ENCODE data around the gene PGC. TPM values are rescaled to one million over a fixed set of nuclear protein-coding genes. Genes with fewer than 3 reads are reported as not detected.

PGC gene
- polyA plus RNA-seq, 4 donors = 0.03 to 51.3 (median 13.0) TPM

DNA sequence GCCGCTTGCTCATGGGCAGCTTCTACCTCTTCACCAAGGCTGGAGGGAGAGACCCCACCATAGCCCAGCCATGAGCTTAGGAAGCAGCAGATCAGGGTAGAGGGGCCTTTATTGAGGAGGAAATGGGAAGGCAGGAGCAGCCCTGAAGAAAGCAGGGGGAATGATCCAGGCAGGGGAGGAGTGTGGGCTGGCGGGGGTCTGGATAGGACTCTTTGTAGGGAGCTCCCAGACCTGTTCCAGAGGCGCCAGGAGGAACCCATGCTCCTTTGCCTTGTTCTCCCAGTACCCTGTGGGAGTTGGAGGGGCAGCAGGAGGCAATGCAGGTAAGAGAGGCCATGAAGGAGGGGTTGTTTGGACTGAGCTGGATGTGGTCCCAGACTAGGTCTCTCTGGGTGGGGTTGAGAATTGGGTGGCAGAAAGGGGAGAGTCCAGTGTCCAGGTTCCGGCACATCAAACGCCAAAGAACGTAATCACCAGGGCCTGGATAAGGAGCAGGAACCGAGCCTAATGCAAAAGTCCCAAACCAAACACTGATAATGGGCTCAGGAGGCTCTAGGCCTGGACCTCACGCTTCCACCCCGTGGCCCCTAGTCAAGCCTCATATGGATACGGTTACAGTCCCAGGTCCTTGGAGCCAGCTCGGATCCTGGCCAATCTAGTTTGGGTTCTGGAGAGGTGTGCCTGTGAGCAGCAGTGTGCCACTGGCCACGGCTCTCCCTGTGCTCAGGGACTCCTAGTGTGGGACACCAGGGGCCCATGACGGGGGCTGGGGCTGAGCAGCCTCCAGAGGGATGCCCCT lies 12.1 kb upstream of the PGC start:
- no peak for FAIRE-seq
- Histone ChIP-seq H3K27ac (ENCODE audit: low read depth in 1 of 3, low read length in 2 of 3) (no peak overlapping the region), H3K36me3 (ENCODE audit: control insufficient read depth in 3 of 3, insufficient read depth in 2 of 3, low read depth in 1 of 3, low read length in 3 of 3) (no peaks in the 10 kb centered on the region), H3K9me3 (ENCODE audit: control insufficient read depth in 2 of 2, insufficient read depth in 1 of 2, low read depth in 1 of 2, low read length in 1 of 2) (no peaks in the 10 kb centered on the region), H3K27me3 (ENCODE audit: control insufficient read depth in 3 of 3, insufficient read depth in 3 of 3, low read length in 3 of 3) (no peaks in the 10 kb centered on the region), H3K4me3 (ENCODE audit: low read depth in 1 of 3, low read length in 3 of 3) (no peak overlapping the region), H3K4me1 (ENCODE audit: control insufficient read depth in 3 of 3, insufficient read depth in 2 of 3, low read depth in 1 of 3, low read length in 2 of 3) (no peaks in the 10 kb centered on the region)
- no peak for DNase-seq
- 64 to 87% (median 75%) methylated on average over 13 of the region's 13 CpGs for WGBS, 3 donors

DNA sequence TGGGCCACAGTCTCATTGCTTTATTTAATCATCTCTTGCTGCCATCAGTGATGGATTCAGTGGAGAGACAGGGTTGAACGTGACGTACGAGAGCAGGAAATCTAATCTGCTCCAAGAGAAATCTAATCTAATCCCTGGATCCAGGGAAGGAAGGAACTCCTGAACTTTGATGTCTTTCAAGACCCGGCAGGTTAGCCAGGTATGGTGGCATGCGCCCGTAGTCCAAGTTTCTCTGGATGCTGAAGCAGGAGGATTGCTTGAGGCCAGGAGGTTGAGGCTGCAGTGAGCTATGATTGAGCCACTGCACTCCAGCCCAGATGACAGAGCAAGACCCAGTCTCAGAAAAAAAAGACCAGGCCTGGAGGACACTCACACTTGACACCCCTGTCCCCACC lies 11.4 kb upstream of the PGC start:
- Histone ChIP-seq H3K36me3 (ENCODE audit: control insufficient read depth in 3 of 3, insufficient read depth in 2 of 3, low read depth in 1 of 3, low read length in 3 of 3) (no peaks in the 10 kb centered on the region), H3K4me3 (ENCODE audit: low read depth in 1 of 3, low read length in 3 of 3) (no peak overlapping the region), H3K9me3 (ENCODE audit: control insufficient read depth in 2 of 2, insufficient read depth in 1 of 2, low read depth in 1 of 2, low read length in 1 of 2) (no peaks in the 10 kb centered on the region), H3K27ac (ENCODE audit: low read depth in 1 of 3, low read length in 2 of 3) (no peak overlapping the region), H3K27me3 (ENCODE audit: control insufficient read depth in 3 of 3, insufficient read depth in 3 of 3, low read length in 3 of 3) (no peaks in the 10 kb centered on the region), H3K4me1 (ENCODE audit: control insufficient read depth in 3 of 3, insufficient read depth in 2 of 3, low read depth in 1 of 3, low read length in 2 of 3) (no peaks in the 10 kb centered on the region)
- no peak for DNase-seq
- 59 to 81% (median 71%) methylated on average over 6 of the region's 6 CpGs for WGBS, 3 donors
- FAIRE-seq = no peak

DNA sequence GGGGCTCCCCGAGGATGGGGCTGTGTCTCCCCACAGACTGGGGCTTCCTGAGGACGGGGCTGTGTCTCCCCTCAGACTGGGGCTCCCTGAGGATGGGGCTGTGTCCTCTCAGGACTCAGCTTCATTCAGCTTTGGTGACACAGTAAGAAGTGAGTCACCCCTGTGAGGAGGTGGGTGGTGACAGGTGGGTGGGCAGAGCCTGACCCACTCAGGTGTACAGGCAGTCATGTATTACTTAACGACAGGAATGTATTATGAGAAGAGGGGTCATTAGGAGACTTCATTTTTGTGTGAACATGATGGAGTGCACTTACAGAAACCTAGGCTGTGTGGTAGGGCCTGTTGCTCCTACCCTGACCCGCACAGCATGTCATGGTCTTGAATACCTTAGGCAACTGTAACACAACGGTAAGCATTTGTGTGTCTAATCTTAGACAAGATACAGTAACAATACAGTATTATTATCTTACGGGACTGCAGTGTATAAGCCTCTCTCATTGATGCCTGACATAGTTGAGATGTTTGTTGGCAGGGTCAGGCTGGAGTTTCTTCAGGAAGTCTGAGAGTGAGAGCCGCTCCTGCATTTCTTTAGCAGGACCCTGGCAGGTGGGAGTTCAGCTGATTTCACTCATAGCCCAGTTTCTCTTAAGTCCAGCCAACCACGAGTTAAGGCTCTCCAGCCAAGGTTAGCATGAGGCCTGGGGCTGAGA lies 10.9 kb upstream of the PGC start:
- FAIRE-seq = no peak
- 73 to 77% (median 74%) methylated on average over 8 of the region's 8 CpGs for WGBS, 3 donors
- no peak for DNase-seq

DNA sequence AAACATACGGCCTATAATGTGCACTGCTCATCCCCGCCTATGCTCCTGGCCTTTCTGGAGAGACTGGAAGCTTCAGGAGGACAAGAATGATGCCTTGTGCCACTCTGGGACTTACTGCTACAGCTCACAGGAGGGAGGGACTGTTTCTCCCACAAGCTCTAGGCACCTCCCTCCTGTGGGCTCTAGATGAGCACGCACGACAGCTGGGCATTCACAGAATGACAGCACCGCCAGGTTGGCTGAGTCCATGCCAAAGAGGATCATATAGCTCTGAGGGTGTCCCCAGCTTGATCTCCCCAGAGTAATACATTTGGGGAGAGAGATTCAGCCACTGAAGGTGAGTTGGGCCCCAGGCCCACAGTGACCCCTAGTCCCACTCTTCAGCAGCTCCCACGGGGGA lies 10.1 kb upstream of the PGC start:
- no peak overlapping the region for H3K4me3 ChIP-seq (ENCODE audit: low read depth in 1 of 3, low read length in 3 of 3)
- no peaks in the 10 kb centered on the region for H3K4me1 ChIP-seq (ENCODE audit: control insufficient read depth in 3 of 3, insufficient read depth in 2 of 3, low read depth in 1 of 3, low read length in 2 of 3)
- 87 to 91% (median 88%) methylated on average over 6 of the region's 6 CpGs for WGBS, 3 donors
- H3K9me3 ChIP-seq (ENCODE audit: control insufficient read depth in 2 of 2, insufficient read depth in 1 of 2, low read depth in 1 of 2, low read length in 1 of 2) = no peaks in the 10 kb centered on the region
- H3K27me3 ChIP-seq (ENCODE audit: control insufficient read depth in 3 of 3, insufficient read depth in 3 of 3, low read length in 3 of 3) = no peaks in the 10 kb centered on the region
- H3K27ac ChIP-seq (ENCODE audit: low read depth in 1 of 3, low read length in 2 of 3) = no peak overlapping the region
- FAIRE-seq = no peak
- no peak for DNase-seq
- no peaks in the 10 kb centered on the region for H3K36me3 ChIP-seq (ENCODE audit: control insufficient read depth in 3 of 3, insufficient read depth in 2 of 3, low read depth in 1 of 3, low read length in 3 of 3)

More for the DNA sequence above, 10.9 kb upstream of the PGC start:
- no peaks in the 10 kb centered on the region for H3K36me3 ChIP-seq (ENCODE audit: control insufficient read depth in 3 of 3, insufficient read depth in 2 of 3, low read depth in 1 of 3, low read length in 3 of 3)
- H3K4me1 ChIP-seq (ENCODE audit: control insufficient read depth in 3 of 3, insufficient read depth in 2 of 3, low read depth in 1 of 3, low read length in 2 of 3) = no peaks in the 10 kb centered on the region
- H3K4me3 ChIP-seq (ENCODE audit: low read depth in 1 of 3, low read length in 3 of 3) = no peak overlapping the region
- no peaks in the 10 kb centered on the region for H3K9me3 ChIP-seq (ENCODE audit: control insufficient read depth in 2 of 2, insufficient read depth in 1 of 2, low read depth in 1 of 2, low read length in 1 of 2)
- no peaks in the 10 kb centered on the region for H3K27me3 ChIP-seq (ENCODE audit: control insufficient read depth in 3 of 3, insufficient read depth in 3 of 3, low read length in 3 of 3)
- no peak overlapping the region for H3K27ac ChIP-seq (ENCODE audit: low read depth in 1 of 3, low read length in 2 of 3)

DNA sequence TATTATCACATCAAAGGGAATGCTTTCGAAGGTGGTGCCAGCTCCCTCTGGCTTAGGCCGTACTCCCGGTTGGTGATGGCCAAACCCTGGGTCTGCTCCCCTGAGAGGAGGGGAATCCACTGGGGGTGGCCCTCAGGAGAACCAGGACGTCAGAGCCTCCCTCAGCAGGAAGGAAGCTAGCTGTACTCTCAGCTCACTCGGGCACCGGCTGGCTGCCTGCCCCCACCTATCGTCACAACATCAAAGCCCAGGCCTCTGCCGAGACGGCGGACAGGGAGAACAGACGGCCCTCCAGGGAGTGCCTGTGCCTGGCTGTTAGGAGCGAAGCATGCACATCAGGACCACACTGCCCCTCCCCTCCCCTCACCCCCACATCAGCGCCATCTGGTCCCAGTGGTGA lies 9.2 kb upstream of the PGC start:
- Histone ChIP-seq H3K27ac (ENCODE audit: low read depth in 1 of 3, low read length in 2 of 3) (no peak overlapping the region), H3K4me3 (ENCODE audit: low read depth in 1 of 3, low read length in 3 of 3) (no peak overlapping the region), H3K9me3 (ENCODE audit: control insufficient read depth in 2 of 2, insufficient read depth in 1 of 2, low read depth in 1 of 2, low read length in 1 of 2) (no peaks in the 10 kb centered on the region), H3K27me3 (ENCODE audit: control insufficient read depth in 3 of 3, insufficient read depth in 3 of 3, low read length in 3 of 3) (no peaks in the 10 kb centered on the region), H3K4me1 (ENCODE audit: control insufficient read depth in 3 of 3, insufficient read depth in 2 of 3, low read depth in 1 of 3, low read length in 2 of 3) (no peaks in the 10 kb centered on the region), H3K36me3 (ENCODE audit: control insufficient read depth in 3 of 3, insufficient read depth in 2 of 3, low read depth in 1 of 3, low read length in 3 of 3) (no peaks in the 10 kb centered on the region)
- no peak for FAIRE-seq
- DNase-seq = no peak
- WGBS, 3 donors = 58 to 73% (median 67%) methylated on average over 13 of the region's 13 CpGs

DNA sequence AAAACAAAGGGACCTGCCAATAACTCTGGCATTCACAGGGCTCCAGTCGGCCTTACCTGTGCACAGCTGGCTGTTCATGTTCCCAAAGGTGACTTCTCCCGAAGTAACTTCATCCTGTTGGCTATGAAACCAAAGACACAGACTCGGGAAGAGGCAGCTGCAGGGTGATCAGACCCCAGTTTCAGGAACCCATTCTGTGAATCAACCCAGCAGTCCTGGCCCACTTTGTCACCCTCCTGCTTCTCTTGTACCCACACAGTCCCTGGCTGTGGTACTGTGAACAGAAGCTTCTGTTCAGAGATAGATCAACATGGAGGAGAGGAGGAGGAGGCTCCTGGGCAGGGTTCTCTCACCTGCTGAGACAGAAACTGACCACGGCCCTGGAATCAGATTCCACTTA lies 8.7 kb upstream of the PGC start:
- DNase-seq (no peak), FAIRE-seq (no peak)
- WGBS, 3 donors = 62 to 75% (median 62%) methylated on average over 4 of the region's 4 CpGs

DNA sequence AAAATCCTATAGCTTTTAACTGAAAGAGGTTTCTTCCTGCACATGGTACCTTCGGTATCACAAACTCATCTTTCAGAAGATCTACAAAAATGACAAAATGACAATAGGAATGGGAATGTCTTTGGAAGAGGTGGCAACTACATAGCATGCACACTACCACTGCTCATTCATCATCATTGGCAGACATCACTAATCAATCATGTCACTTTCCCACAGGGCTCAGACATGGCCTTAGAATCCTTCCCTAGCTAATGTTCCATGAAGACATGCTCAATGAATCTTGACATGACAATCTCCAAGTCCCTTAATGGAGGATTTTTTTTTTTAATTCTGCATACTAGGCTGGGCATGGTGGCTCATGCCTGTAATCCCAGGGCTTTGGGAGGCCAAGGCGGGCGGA lies 3.2 kb upstream of the PGC start:
- Histone ChIP-seq H3K9me3 (ENCODE audit: control insufficient read depth in 2 of 2, insufficient read depth in 1 of 2, low read depth in 1 of 2, low read length in 1 of 2) (no peaks in the 10 kb centered on the region), H3K27ac (ENCODE audit: low read depth in 1 of 3, low read length in 2 of 3) (no peak overlapping the region), H3K27me3 (ENCODE audit: control insufficient read depth in 3 of 3, insufficient read depth in 3 of 3, low read length in 3 of 3) (no peaks in the 10 kb centered on the region), H3K36me3 (ENCODE audit: control insufficient read depth in 3 of 3, insufficient read depth in 2 of 3, low read depth in 1 of 3, low read length in 3 of 3) (no peaks in the 10 kb centered on the region), H3K4me3 (ENCODE audit: low read depth in 1 of 3, low read length in 3 of 3) (no peak overlapping the region), H3K4me1 (ENCODE audit: control insufficient read depth in 3 of 3, insufficient read depth in 2 of 3, low read depth in 1 of 3, low read length in 2 of 3) (no peaks in the 10 kb centered on the region)
- WGBS, 3 donors = 93 to 97% (median 97%) methylated on average over 3 of the region's 3 CpGs
- FAIRE-seq (no peak), DNase-seq (no peak)

More for the DNA sequence above, 8.7 kb upstream of the PGC start:
- Histone ChIP-seq H3K9me3 (ENCODE audit: control insufficient read depth in 2 of 2, insufficient read depth in 1 of 2, low read depth in 1 of 2, low read length in 1 of 2) (no peaks in the 10 kb centered on the region), H3K27me3 (ENCODE audit: control insufficient read depth in 3 of 3, insufficient read depth in 3 of 3, low read length in 3 of 3) (no peaks in the 10 kb centered on the region), H3K27ac (ENCODE audit: low read depth in 1 of 3, low read length in 2 of 3) (no peak overlapping the region), H3K4me3 (ENCODE audit: low read depth in 1 of 3, low read length in 3 of 3) (no peak overlapping the region), H3K36me3 (ENCODE audit: control insufficient read depth in 3 of 3, insufficient read depth in 2 of 3, low read depth in 1 of 3, low read length in 3 of 3) (no peaks in the 10 kb centered on the region), H3K4me1 (ENCODE audit: control insufficient read depth in 3 of 3, insufficient read depth in 2 of 3, low read depth in 1 of 3, low read length in 2 of 3) (no peaks in the 10 kb centered on the region)

DNA sequence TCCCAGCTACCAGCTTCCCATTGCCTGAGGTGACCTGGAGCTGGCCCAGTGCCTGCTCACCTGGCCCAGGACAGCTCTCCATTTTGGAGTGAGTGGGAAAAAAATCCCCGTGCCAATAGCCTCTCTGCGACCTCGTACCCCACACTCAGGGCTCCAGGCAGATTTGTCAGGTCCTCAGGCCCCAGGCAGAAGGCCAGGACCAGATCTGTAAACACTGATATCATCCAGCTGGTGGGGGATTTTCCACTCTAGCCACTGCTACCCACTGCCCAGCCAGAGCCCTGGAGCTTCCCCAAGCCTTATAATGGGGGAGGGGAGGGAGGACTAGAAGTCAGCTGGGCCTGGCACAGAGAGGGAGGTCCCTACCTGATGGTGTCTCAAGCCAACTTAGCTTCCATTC lies 1.3 kb upstream of the PGC start:
- DNase-seq (no peak), FAIRE-seq (no peak)
- Histone ChIP-seq H3K27ac (ENCODE audit: low read depth in 1 of 3, low read length in 2 of 3) (no peak overlapping the region), H3K36me3 (ENCODE audit: control insufficient read depth in 3 of 3, insufficient read depth in 2 of 3, low read depth in 1 of 3, low read length in 3 of 3) (no peaks in the 10 kb centered on the region), H3K4me1 (ENCODE audit: control insufficient read depth in 3 of 3, insufficient read depth in 2 of 3, low read depth in 1 of 3, low read length in 2 of 3) (no peaks in the 10 kb centered on the region), H3K4me3 (ENCODE audit: low read depth in 1 of 3, low read length in 3 of 3) (no peak overlapping the region), H3K9me3 (ENCODE audit: control insufficient read depth in 2 of 2, insufficient read depth in 1 of 2, low read depth in 1 of 2, low read length in 1 of 2) (no peaks in the 10 kb centered on the region), H3K27me3 (ENCODE audit: control insufficient read depth in 3 of 3, insufficient read depth in 3 of 3, low read length in 3 of 3) (no peaks in the 10 kb centered on the region)
- WGBS, 3 donors = 66 to 96% (median 81%) methylated on average over 3 of the region's 3 CpGs

Measured in small intestine (tissue), 7 donors.